ENCODE results near the gene EYA4.
A peak's percentile ranks its signal among the peaks of the same experiment; 100 is the strongest.

The EYA4 gene

DNA sequence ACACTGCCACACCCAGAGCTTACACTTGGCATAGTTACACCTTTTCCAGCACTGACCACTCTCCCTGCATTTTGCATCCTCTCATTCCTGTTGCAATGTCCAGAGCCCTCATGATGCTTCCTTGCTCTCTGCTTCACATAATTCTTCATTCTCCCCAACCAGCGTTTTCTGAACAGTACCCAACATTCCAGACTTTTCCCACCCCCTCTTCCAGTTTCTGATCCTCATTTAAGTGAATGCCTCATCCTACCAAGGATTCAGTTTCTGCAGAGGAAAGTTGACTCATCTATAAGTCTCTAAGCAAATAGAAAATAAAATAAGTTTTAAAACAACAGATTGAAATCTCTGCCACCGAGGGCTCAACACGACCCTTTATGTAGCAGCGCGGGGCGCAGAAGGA lies 326.5 kb downstream of the EYA4 start:
- Histone ChIP-seq H3K27ac (ENCODE audit: low read depth, low read length) (no peak overlapping the region), H3K27me3 (ENCODE audit: control insufficient read depth in 1 of 2, insufficient read depth in 2 of 2, low read length in 2 of 2) (peaks cover 0 to 11% of the 10 kb centered on the region in 2 donors), H3K9me3 (ENCODE audit: control insufficient read depth in 1 of 2, low read length in 2 of 2) (no peaks in the 10 kb centered on the region), H3K9ac (ENCODE audit: low read depth in 1 of 2, low read length in 2 of 2) (no peak overlapping the region), H3K36me3 (ENCODE audit: control insufficient read depth in 1 of 2, insufficient read depth in 2 of 2, low read length in 2 of 2) (no peaks in the 10 kb centered on the region), H3K4me1 (ENCODE audit: control insufficient read depth in 1 of 2, insufficient read depth in 2 of 2, low read length in 2 of 2) (no peaks in the 10 kb centered on the region), H3K4me3 (ENCODE audit: low read depth in 1 of 2, low read length in 2 of 2) (no peak overlapping the region)

DNA sequence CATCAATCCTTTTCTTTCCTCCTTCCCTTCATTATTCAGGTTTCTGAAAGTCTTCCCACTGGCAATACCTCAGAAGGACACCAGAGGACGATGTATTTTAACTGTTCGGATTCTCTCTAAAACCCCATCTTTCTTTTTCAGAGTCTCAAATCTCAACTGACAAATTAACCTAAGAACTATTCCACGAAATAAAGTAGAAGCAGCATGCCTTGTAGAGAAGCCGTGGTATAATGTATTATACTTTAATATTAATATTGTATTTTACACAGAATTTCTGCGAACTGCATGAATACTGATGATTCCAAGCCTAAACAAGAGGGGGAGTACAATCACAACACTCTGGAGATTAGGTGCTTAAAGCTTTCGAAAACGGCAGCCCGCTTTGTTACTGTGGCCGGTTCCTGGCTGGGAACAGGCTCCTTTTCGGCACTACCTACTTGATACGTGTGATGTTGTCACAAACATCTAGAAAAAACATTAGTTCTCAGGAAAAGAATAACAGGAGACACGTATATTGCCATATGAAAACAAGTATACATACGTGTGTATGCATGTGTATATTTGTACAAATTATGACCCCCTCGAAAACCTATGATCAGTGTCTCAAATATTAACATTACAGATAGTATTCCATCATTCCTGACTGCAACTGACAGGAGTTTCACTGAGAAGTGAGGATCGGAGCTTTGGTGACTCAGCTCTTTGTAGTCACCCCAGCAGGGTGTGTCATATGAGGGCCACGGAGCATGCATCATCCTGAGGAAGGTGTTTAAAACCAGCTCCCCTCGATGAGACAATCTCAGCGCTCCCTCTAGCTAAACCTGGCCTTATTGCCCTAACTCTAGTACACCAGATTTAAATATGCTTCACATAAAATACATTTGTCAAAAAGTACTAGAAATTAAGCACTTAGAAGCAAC lies 328.1 kb downstream of the EYA4 start:
- Histone ChIP-seq H3K4me1 (ENCODE audit: control insufficient read depth in 1 of 2, insufficient read depth in 2 of 2, low read length in 2 of 2) (no peaks in the 10 kb centered on the region), H3K9ac (ENCODE audit: low read depth in 1 of 2, low read length in 2 of 2) (peak overlapping the region in 1 of 2 donors; percentile 32), H3K27me3 (ENCODE audit: control insufficient read depth in 1 of 2, insufficient read depth in 2 of 2, low read length in 2 of 2) (peaks cover 0 to 11% of the 10 kb centered on the region in 2 donors), H3K27ac (ENCODE audit: low read depth, low read length) (peak overlapping the region; percentile 10), H3K36me3 (ENCODE audit: control insufficient read depth in 1 of 2, insufficient read depth in 2 of 2, low read length in 2 of 2) (no peaks in the 10 kb centered on the region), H3K9me3 (ENCODE audit: control insufficient read depth in 1 of 2, low read length in 2 of 2) (no peaks in the 10 kb centered on the region), H3K4me3 (ENCODE audit: low read depth in 1 of 2, low read length in 2 of 2) (peak overlapping the region; percentile 50 to 55)

DNA sequence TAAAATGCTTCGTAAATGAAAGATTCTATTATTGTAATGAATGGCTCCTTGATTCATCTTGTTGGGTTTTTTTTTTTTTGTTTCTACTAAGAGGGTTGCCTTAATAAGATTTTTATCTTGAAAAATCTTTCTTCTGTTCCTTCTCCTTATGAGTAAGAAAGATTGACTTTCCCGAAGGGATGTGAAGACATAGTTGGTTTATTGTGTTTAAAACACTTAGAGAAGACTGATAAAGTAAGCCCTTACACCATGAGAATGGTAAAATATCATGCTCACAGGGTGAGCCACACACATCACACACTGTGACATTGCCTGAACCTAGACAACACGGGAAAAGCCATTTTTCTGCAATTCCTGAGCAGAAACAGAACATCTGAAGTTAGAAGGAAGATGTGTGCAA lies 330.5 kb downstream of the EYA4 start:
- Histone ChIP-seq H3K9me3 (ENCODE audit: control insufficient read depth in 1 of 2, low read length in 2 of 2) (no peaks in the 10 kb centered on the region), H3K36me3 (ENCODE audit: control insufficient read depth in 1 of 2, insufficient read depth in 2 of 2, low read length in 2 of 2) (no peaks in the 10 kb centered on the region), H3K27ac (ENCODE audit: low read depth, low read length) (no peak overlapping the region), H3K27me3 (ENCODE audit: control insufficient read depth in 1 of 2, insufficient read depth in 2 of 2, low read length in 2 of 2) (peaks cover 0 to 11% of the 10 kb centered on the region in 2 donors), H3K4me1 (ENCODE audit: control insufficient read depth in 1 of 2, insufficient read depth in 2 of 2, low read length in 2 of 2) (no peaks in the 10 kb centered on the region), H3K9ac (ENCODE audit: low read depth in 1 of 2, low read length in 2 of 2) (no peak overlapping the region), H3K4me3 (ENCODE audit: low read depth in 1 of 2, low read length in 2 of 2) (no peak overlapping the region)

DNA sequence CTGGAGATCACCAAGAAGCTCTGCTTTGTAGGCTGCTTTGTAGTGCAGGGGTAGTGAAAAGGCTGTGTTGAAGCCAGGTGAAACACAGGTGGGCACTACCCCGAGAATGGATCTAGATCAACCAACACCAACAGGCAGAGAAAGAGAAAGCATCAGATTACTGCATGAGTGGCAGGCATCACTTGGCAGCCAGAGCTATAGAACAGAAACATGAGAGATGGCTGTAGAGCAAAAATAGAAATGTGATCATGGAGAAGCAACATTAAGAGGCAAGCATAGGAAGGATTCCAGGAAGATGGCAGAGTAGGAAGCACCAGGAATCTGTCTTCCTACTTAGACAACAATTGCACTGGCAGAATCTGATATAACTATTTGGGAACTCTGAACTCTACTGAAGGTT lies 336.7 kb downstream of the EYA4 start:
- no peak overlapping the region for H3K4me3 ChIP-seq (ENCODE audit: low read depth in 1 of 2, low read length in 2 of 2)
- no peaks in the 10 kb centered on the region for H3K27me3 ChIP-seq (ENCODE audit: control insufficient read depth in 1 of 2, insufficient read depth in 2 of 2, low read length in 2 of 2)
- H3K9me3 ChIP-seq (ENCODE audit: control insufficient read depth in 1 of 2, low read length in 2 of 2) = no peaks in the 10 kb centered on the region
- no peaks in the 10 kb centered on the region for H3K4me1 ChIP-seq (ENCODE audit: control insufficient read depth in 1 of 2, insufficient read depth in 2 of 2, low read length in 2 of 2)
- H3K36me3 ChIP-seq (ENCODE audit: control insufficient read depth in 1 of 2, insufficient read depth in 2 of 2, low read length in 2 of 2) = no peaks in the 10 kb centered on the region
- no peak overlapping the region for H3K9ac ChIP-seq (ENCODE audit: low read depth in 1 of 2, low read length in 2 of 2)
- H3K27ac ChIP-seq (ENCODE audit: low read depth, low read length) = no peak overlapping the region
